GM12892 (cell line): ENCODE data around the gene UVRAG.

Source experiments
- DNase-seq: peaks from one replicate; pipeline ENCODE4 v3.0.0; 2011; ENCODE audit not compliant: insufficient read length
- FAIRE-seq: peaks from 2 replicates; lab custom pipeline; 2011; peaks lifted over from hg19 to GRCh38; lab: Jason Lieb, UNC
- POLR2A ChIP-seq: IDR thresholded peaks from 2 replicates; pipeline ENCODE4 v1.6.1; 2011; ENCODE audit warnings: low read depth, low read length, control low read depth
- POLR2AphosphoS5 ChIP-seq: IDR thresholded peaks from 2 replicates; pipeline ENCODE4 v1.6.1; 2011; ENCODE audit warnings: low read depth, low read length, control low read depth
- TAF1 ChIP-seq: IDR thresholded peaks from 2 replicates; pipeline ENCODE4 v1.6.1; 2011; ENCODE audit warnings: low read depth, mild to moderate bottlenecking, control low read depth, low read length, borderline replicate concordance

The UVRAG gene

DNA sequence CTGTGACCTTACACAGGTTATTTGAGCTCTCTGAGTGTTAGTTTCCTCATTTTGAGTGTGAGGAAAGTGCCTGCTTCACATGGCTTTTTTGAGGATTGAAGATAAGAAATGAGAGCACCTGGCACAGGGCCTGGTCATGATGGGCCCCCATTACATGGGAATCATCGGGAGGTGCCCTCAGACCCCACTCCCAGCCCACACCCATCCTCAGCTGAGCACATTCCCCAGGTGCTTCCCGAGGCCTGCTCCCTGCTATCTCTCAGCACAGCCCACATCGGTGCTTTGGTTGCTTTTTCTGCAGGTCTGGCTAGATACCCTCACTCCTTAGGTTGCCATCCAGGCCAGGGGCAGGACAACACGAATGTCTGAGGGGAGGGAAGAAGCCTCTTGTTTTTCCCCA, 29.8 kb upstream of the UVRAG start:
- no peak for TF ChIP-seq POLR2AphosphoS5
- TF ChIP-seq TAF1: no peak
- TF ChIP-seq POLR2A: no peak
- DNase-seq: no peak
- no peak for FAIRE-seq

DNA sequence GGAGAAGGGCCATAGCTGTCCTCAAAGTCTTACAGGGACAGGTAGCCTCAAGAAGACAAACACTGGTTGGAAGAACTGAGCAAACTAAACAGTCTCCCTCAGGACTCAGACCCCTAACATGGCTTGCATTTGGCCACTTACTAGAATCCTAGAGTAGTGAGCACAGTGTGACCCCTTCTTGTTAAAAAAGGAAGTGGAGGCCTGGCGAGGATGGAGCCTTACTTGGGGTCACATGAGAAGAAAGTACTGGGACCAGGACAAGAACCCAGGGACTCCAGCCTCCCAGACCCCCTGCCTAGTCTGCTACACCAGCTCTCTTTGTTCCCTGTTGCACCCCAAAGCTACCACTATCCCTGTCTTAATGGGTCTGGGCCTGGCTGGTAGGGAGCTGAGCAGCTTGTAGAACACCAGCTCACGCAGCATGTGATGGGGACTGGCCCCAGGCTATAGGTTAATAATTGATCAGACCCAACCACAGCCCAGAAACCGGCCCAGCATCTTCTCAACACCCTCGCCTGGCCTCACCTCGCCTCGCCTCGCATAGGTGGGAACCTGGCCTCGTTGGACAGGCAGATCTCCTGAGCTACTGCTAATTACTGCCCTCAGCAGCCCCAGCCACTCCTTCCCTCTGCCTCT, 28.8 kb upstream of the UVRAG start:
- DNase-seq (no peak), FAIRE-seq (no peak)
- TF ChIP-seq TAF1 (no peak), POLR2AphosphoS5 (no peak), POLR2A (no peak)

GRCh38 chr11:75789521-75789920, 25.5 kb upstream of the UVRAG start:
- TF ChIP-seq POLR2A (no peak), POLR2AphosphoS5 (no peak), TAF1 (no peak)
- FAIRE-seq (no peak), DNase-seq (no peak)

DNA sequence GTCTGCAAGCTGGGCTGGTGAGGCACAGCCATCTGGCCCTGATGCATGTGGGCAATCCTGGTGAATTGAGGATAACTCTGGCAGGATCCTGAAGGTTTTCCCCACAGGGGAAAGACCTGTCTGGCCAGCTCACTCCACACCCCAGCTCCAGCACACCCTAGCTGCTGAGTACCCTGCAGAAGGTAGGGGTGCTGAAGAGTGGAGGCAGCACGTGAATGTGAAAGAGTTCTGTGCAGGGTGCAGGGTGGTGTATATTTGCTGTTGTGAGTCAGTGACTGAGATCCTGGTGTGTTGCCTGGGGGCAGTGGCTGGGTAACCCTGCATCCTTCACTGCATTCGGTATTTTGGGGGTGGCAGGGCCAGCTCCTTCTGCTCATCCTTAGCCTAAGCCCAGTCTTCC, 24.0 kb upstream of the UVRAG start:
- no peak for TF ChIP-seq POLR2A
- no peak for TF ChIP-seq TAF1
- DNase-seq (no peak), FAIRE-seq (no peak)

DNA sequence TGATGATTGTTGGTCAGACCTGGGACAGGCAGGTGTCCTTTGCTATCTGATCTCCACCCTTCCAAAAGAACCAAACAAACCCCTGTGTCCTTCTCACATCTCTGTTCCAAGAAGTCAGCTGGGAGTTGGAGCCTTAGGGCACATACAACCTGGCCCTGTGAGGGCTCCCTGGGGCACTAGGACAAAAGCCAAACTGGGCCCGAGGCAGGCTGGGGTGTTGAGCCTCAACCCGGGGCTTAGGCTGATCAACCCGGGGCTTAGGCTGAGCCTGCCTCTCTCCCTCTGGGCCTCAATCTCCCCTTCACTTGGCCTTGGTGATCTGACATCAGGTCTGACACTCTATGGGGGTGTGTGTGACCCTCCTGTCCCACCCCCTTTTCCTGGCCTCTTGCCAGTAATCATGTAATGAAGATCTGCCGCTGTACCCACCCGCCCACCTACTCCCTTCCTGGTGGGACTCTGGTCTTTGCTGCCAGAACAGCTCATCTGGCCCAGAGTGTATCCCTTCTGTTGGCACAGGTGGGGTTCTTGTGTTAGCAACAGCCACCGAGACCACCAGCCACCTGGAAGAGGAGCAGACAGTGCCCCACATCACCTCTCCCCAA, 22.8 kb upstream of the UVRAG start:
- FAIRE-seq (no peak), DNase-seq (no peak)
- TF ChIP-seq TAF1 (no peak), POLR2A (no peak), POLR2AphosphoS5 (no peak)

DNA sequence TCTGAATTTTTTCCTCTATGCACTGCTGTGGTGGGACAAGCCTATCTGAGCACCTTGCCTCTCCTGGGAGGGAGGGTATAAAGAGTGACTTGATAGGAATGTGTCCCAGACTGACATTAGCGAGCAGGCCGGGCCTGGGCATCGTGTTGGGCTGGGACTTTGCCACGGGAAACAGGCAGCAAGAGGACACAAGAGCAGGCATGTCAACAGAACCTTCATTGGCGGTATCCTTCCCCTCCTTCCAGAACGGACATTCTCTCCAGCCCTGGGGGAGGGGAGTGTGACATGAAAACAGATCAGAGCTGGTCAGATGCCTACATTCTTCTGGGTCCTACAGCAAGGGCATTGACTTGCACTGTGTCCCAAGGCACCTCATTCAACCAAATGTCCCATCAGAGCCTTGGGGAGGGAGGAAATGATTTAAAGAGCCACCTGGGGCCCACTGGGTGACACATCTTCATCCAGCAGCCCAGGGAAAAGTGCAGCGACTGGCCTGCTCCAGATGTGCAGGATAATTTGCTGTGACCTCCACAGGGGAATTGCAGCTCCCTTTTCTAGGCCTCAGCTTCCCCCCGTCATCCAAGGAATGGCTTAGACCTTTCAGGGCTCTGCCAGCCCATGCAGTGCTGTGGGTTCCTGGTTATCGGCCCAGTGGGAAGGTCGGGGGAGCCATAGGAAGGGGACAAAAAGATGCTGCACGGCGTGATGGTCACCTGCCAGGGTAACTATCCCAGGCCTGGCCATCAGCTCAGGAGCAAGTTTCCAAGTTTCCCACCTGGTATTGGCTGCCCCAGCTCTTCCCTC, 21.8 kb upstream of the UVRAG start:
- FAIRE-seq: no peak
- no peak for TF ChIP-seq TAF1
- TF ChIP-seq POLR2AphosphoS5: no peak
- TF ChIP-seq POLR2A: no peak
- DNase-seq: no peak

DNA sequence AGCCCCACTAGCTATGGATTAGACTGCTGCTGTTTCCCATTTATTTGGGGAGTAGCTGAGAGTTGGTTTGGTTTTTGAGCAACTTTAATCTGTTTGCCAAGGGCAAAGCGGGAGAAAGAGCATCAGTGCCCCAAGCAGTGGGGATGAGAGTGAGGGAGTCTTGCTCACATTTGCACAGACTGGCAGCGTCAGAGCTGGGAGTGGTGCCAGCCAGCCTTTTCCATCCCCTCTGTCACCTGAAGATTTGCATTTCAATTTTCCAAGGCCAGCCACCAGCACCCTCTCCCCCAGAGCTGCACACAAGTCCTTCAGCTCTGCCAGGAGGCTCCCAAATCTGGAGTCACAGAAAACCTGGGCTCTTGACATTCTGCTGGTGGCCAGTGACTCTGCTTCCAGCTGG, 21.0 kb upstream of the UVRAG start:
- FAIRE-seq: no peak
- TF ChIP-seq POLR2AphosphoS5 (no peak), TAF1 (no peak), POLR2A (no peak)
- no peak for DNase-seq

- DNase-seq: no peak
- FAIRE-seq: no peak
- TF ChIP-seq TAF1 (no peak), POLR2AphosphoS5 (no peak), POLR2A (no peak)
These were observed 19.5 kb upstream of the UVRAG start for GRCh38 chr11:75795276-75796090.

- DNase-seq (no peak), FAIRE-seq (no peak)
- no peak for TF ChIP-seq TAF1
- TF ChIP-seq POLR2A: no peak
- TF ChIP-seq POLR2AphosphoS5: no peak
These were observed 18.9 kb upstream of the UVRAG start for GRCh38 chr11:75796091-75796435.

DNA sequence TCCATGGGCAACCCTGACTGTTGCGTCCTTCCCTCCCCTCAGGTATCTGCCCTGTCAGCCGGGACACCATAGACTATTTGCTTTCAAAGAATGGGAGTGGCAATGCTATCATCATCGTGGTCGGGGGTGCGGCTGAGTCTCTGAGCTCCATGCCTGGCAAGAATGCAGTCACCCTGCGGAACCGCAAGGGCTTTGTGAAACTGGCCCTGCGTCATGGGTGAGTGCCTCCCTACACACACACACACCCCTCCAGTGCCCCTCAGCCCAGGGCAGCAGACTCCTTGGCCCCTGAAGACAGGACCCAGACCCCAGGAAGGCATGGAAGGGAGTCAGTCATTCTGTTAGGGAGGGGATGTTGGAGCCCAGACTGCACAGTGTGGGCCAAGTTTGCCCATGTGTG, 17.9 kb upstream of the UVRAG start:
- TF ChIP-seq POLR2A: no peak
- TF ChIP-seq POLR2AphosphoS5: no peak
- TF ChIP-seq TAF1: no peak
- DNase-seq (no peak), FAIRE-seq (no peak)

DNA sequence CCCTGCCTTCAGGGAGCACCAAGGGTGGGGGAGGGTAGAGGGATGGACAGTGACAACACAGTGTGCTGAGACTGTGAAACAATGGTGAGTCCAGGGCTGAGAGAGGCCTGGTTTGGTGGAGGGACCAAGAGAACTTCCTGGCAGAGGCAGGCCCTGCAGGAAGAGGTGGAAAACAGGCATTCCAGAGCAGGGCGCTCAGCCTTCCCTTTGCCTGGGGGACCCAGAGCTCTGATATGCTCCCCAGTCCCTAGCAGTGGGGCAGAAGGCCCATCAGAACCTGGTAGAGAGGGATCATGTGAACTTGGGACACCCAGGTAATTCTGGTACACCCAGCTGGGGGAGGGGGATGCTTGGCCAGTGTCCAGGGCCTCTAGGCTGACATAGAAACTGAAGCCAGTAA, 17.2 kb upstream of the UVRAG start:
- FAIRE-seq (no peak), DNase-seq (no peak)
- no peak for TF ChIP-seq TAF1
